Measurements from ENCODE around the gene ALS2CL. TPM values are rescaled to one million over a fixed set of nuclear protein-coding genes. Genes with fewer than 3 reads are reported as not detected.

ALS2CL gene
- polyA plus RNA-seq, 2 of the 4 experiments (the other 2 are of a cell fraction), result 2.3 to 4.0 TPM

DNA sequence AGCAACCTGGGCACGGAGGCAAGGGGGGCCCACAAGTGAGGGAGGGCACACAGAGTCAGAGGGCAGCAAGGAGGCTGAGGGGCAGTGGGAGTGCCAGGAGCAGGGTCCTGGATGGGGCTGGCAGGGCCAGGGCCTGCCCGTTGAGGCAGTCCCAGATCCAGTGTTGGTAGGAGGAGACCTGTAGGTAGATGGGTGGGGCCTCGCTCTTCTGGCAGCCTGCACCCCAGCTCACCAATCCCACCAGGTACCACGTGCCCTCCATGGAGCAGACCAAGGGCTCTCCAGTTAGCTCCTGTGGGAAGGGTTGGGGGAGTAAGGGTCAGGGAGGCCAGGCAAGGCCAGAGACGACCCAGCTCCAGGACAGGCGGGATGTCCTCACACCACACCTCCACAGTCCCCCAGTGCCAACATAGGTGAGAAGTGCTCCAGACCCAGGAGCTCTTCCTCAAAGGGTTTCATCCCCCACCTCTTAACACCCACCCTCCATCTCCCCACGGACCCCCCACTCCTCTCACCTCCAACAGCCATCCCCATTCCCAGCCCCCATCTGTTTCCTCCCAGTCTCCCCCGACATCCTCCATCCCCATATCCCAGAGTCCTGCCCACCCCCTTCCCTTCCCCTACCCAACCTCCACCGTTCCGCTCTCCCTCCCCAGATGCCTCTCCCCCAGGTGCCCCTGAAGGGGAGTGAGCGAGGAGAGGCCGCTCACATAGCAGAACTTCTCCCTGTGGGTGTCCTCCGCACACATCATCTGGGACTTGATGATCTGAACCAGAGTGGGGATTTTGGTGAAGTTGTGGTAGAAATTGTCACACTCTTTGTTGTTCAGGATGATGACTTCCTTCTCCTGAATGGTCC lies 18.9 kb upstream of the ALS2CL start:
- no peak for FAIRE-seq
- no peak overlapping the region for H3K4me3 ChIP-seq
- no peaks in the 10 kb centered on the region; the same call in 2 of the 3 replicates for H3K4me1 ChIP-seq
- no peak overlapping the region for H3K27ac ChIP-seq
- no peak for DNase-seq (ENCODE audit: low read depth in 1 of 2, low spot score in 1 of 2)
- ATAC-seq, result no peak
- CTCF ChIA-PET, result interaction anchor here (1.0 kb wide), 1 partner anchor 154 kb away, joined by 3 read pairs; no protein-coding TSS in a partner anchor
- H3K9me3 ChIP-seq, result no peaks in the 10 kb centered on the region
- POLR2A ChIA-PET, result no interaction called here
- H3K4me2 ChIP-seq, result no peak overlapping the region
- WGBS (ENCODE audit: missing lambda C conversion rate), result 80% methylated on average over 7 of the region's 13 CpGs
- no peak for TF ChIP-seq HDAC2 (IDR thresholded peaks at IDR 0.05)
- TF ChIP-seq, protein P1, sequence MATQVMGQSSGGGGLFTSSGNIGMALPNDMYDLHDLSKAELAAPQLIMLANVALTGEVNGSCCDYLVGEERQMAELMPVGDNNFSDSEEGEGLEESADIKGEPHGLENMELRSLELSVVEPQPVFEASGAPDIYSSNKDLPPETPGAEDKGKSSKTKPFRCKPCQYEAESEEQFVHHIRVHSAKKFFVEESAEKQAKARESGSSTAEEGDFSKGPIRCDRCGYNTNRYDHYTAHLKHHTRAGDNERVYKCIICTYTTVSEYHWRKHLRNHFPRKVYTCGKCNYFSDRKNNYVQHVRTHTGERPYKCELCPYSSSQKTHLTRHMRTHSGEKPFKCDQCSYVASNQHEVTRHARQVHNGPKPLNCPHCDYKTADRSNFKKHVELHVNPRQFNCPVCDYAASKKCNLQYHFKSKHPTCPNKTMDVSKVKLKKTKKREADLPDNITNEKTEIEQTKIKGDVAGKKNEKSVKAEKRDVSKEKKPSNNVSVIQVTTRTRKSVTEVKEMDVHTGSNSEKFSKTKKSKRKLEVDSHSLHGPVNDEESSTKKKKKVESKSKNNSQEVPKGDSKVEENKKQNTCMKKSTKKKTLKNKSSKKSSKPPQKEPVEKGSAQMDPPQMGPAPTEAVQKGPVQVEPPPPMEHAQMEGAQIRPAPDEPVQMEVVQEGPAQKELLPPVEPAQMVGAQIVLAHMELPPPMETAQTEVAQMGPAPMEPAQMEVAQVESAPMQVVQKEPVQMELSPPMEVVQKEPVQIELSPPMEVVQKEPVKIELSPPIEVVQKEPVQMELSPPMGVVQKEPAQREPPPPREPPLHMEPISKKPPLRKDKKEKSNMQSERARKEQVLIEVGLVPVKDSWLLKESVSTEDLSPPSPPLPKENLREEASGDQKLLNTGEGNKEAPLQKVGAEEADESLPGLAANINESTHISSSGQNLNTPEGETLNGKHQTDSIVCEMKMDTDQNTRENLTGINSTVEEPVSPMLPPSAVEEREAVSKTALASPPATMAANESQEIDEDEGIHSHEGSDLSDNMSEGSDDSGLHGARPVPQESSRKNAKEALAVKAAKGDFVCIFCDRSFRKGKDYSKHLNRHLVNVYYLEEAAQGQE (IDR thresholded peaks at IDR 0.05), result no peak
- TF ChIP-seq EP300 (IDR thresholded peaks at IDR 0.05), result no peak
- no peak for TF ChIP-seq RFX5 (IDR thresholded peaks at IDR 0.05)
- TF ChIP-seq MAFK (IDR thresholded peaks at IDR 0.05; ENCODE audit: partially characterized antibody), result no peak
- no peak for TF ChIP-seq NR3C1 (IDR thresholded peaks at IDR 0.05)
- no peak for TF ChIP-seq CBX8 (IDR thresholded peaks at IDR 0.05)
- TF ChIP-seq KDM5A (IDR thresholded peaks at IDR 0.05), result no peak
- TF ChIP-seq JUNB (IDR thresholded peaks at IDR 0.05), result no peak
- no peak for TF ChIP-seq CBX2 (IDR thresholded peaks at IDR 0.05; ENCODE audit: borderline replicate concordance, low read depth)
- TF ChIP-seq MAZ (IDR thresholded peaks at IDR 0.05; ENCODE audit: borderline replicate concordance, low read depth, low read length), result no peak
- no peak for TF ChIP-seq CEBPB (IDR thresholded peaks at IDR 0.05)
- TF ChIP-seq HOXB5 (CRISPR knock-in tag; IDR thresholded peaks at IDR 0.05), result no peak
- TF ChIP-seq ZSCAN20 (CRISPR knock-in tag; IDR thresholded peaks at IDR 0.05), result no peak

DNA sequence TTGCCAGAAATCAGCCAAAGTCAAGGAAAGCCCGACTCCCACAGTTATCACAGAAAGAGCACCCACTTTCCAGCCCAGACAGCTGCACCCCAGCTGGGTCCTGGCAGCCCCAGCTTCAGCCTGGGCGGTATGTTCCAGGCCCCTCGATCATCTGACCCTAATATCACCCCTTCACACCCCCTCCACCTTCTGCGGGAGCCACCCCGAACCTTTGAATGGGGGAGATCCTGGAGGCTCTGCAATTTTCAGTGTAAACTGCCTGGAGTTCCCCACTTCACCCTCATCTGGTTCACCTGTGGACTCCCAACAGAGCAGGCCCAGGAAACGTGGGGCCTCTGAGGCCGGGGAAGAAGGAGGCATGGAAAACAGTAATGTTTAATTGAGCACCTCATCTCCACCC lies 18.3 kb upstream of the ALS2CL start:
- TF ChIP-seq ZFP36 (IDR thresholded peaks at IDR 0.05; ENCODE audit: borderline replicate concordance, partially characterized antibody) (no peak), JUN (IDR thresholded peaks at IDR 0.05) (no peak), POLR2AphosphoS2 (conservative IDR thresholded peaks at IDR 0.05; ENCODE audit: low read length) (no peak), CHD4 (IDR thresholded peaks at IDR 0.05; ENCODE audit: borderline replicate concordance) (no peak), MAZ (IDR thresholded peaks at IDR 0.05; ENCODE audit: borderline replicate concordance, low read depth, low read length) (no peak), HOXB13 (CRISPR knock-in tag; IDR thresholded peaks at IDR 0.05; ENCODE audit: low read depth) (no peak), ZSCAN20 (CRISPR knock-in tag; IDR thresholded peaks at IDR 0.05) (no peak), MAFK (IDR thresholded peaks at IDR 0.05; ENCODE audit: partially characterized antibody) (no peak), TFCP2L1 (CRISPR knock-in tag; IDR thresholded peaks at IDR 0.05) (no peak), RARB (CRISPR knock-in tag; IDR thresholded peaks at IDR 0.05) (no peak), KDM5A (IDR thresholded peaks at IDR 0.05) (no peak)
- TF ChIP-seq, protein P2, sequence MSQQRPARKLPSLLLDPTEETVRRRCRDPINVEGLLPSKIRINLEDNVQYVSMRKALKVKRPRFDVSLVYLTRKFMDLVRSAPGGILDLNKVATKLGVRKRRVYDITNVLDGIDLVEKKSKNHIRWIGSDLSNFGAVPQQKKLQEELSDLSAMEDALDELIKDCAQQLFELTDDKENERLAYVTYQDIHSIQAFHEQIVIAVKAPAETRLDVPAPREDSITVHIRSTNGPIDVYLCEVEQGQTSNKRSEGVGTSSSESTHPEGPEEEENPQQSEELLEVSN (IDR thresholded peaks at IDR 0.05; ENCODE audit: borderline replicate concordance, low read depth), result no peak
- TF ChIP-seq, protein P3, sequence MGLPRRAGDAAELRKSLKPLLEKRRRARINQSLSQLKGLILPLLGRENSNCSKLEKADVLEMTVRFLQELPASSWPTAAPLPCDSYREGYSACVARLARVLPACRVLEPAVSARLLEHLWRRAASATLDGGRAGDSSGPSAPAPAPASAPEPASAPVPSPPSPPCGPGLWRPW (IDR thresholded peaks at IDR 0.05), result no peak
- H3K4me3 ChIP-seq, result no peak overlapping the region
- CTCF ChIA-PET, result interaction anchor here (1.0 to 7.0 kb wide), 2 partner anchors 155 to 183 kb away, joined by 3 to 46 read pairs; no protein-coding TSS in a partner anchor
- no peaks in the 10 kb centered on the region for H3K9me3 ChIP-seq
- no peak overlapping the region for H3K4me2 ChIP-seq
- FAIRE-seq (no peak), DNase-seq (ENCODE audit: low read depth in 1 of 2, low spot score in 1 of 2) (no peak), ATAC-seq (no peak)
- POLR2A ChIA-PET, result no interaction called here
- H3K4me1 ChIP-seq, result no peaks in the 10 kb centered on the region; the same call in 2 of the 3 replicates
- WGBS (ENCODE audit: missing lambda C conversion rate), result 71% methylated on average over 6 of the region's 7 CpGs
- H3K27ac ChIP-seq, result no peak overlapping the region
